Measurements from ENCODE around the gene FOXL3. TPM values are rescaled to one million over a fixed set of nuclear protein-coding genes. Genes with fewer than 3 reads are reported as not detected.

The FOXL3 gene
- total RNA-seq, 1 experiment from 2014 or later = not detected

GRCh38 chr7:284762-285722 lies 4.9 kb upstream of the FOXL3 start:
- Histone ChIP-seq H3K4me1 (ENCODE audit: control insufficient read depth in 1 of 2, insufficient read depth in 2 of 2, low read length in 2 of 2) (no peaks in the 10 kb centered on the region), H3K4me2 (ENCODE audit: low read length) (no peak overlapping the region), H2AFZ (ENCODE audit: low read depth, low read length, poor library complexity, severe bottlenecking) (no peak overlapping the region), H3K9me2 (ENCODE audit: insufficient read depth) (no peaks in the 10 kb centered on the region), H3K27me3 (ENCODE audit: insufficient read depth, low read length) (no peaks in the 10 kb centered on the region), H3K9ac (ENCODE audit: low read length) (no peak overlapping the region), H3K27ac (ENCODE audit: low read depth, low read length) (no peak overlapping the region), H3K79me2 (ENCODE audit: insufficient read depth, low read length) (no peaks in the 10 kb centered on the region), H3K36me3 (ENCODE audit: control insufficient read depth in 1 of 2, insufficient read depth in 2 of 2, low read length in 2 of 2) (no peaks in the 10 kb centered on the region), H3K4me3 (replicated peaks in 1 of 2; ENCODE audit: low read depth in 1 of 2, low read length in 2 of 2) (no peak overlapping the region), H4K20me1 (ENCODE audit: insufficient read depth) (no peaks in the 10 kb centered on the region), H3K9me3 (ENCODE audit: control insufficient read depth in 1 of 2, insufficient read depth in 1 of 2, low read depth in 1 of 2, low read length in 2 of 2) (no peaks in the 10 kb centered on the region)
- ChIA-PET RAD21 (ENCODE audit: low non-redundant PET in 1 of 2, low total read pairs in 2 of 2, uncharacterized antibody in 2 of 2, unreplicated experiment in 2 of 2) (no interaction called here), POLR2A (no interaction called here), CTCF (no interaction called here)
- no peak for DNase-seq (ENCODE audit: low read depth, low spot score)
- TF ChIP-seq CBX3 (IDR thresholded peaks at IDR 0.05; ENCODE audit: low read depth) (no peak), SIN3A (IDR thresholded peaks at IDR 0.05; ENCODE audit: low read depth) (no peak), SRF (IDR thresholded peaks at IDR 0.05; ENCODE audit: low read depth) (no peak), POLR2A (IDR thresholded peaks at IDR 0.05; ENCODE audit: borderline replicate concordance, extremely low read depth, insufficient read depth, insufficient read length) (no peak), FOSL1 (IDR thresholded peaks at IDR 0.05; ENCODE audit: low read depth) (no peak), ELF1 (IDR thresholded peaks at IDR 0.05; ENCODE audit: borderline replicate concordance, low read depth) (no peak)
- ATAC-seq = no peak
- no TSS peak for BruUV-seq (replicated peaks)
- intact Hi-C loops (cut with micrococcal nuclease) = no loop called here

GRCh38 chr7:285731-286130 lies 4.2 kb upstream of the FOXL3 start:
- ChIA-PET CTCF (no interaction called here), POLR2A (no interaction called here), RAD21 (ENCODE audit: low non-redundant PET in 1 of 2, low total read pairs in 2 of 2, uncharacterized antibody in 2 of 2, unreplicated experiment in 2 of 2) (no interaction called here)
- no peak overlapping the region for H3K27ac ChIP-seq (ENCODE audit: low read depth, low read length)
- H3K27me3 ChIP-seq (ENCODE audit: insufficient read depth, low read length) = no peaks in the 10 kb centered on the region
- H3K36me3 ChIP-seq (ENCODE audit: control insufficient read depth in 1 of 2, insufficient read depth in 2 of 2, low read length in 2 of 2) = no peaks in the 10 kb centered on the region
- no TSS peak for BruUV-seq (replicated peaks)
- no peaks in the 10 kb centered on the region; a peak in 1 of 4 replicates for H3K9me3 ChIP-seq (ENCODE audit: control insufficient read depth in 1 of 2, insufficient read depth in 1 of 2, low read depth in 1 of 2, low read length in 2 of 2)
- no peak overlapping the region for H3K4me3 ChIP-seq (replicated peaks in 1 of 2; ENCODE audit: low read depth in 1 of 2, low read length in 2 of 2)
- no peaks in the 10 kb centered on the region for H3K79me2 ChIP-seq (ENCODE audit: insufficient read depth, low read length)
- no peak overlapping the region for H2AFZ ChIP-seq (ENCODE audit: low read depth, low read length, poor library complexity, severe bottlenecking)
- ATAC-seq (no peak), DNase-seq (ENCODE audit: low read depth, low spot score) (no peak)
- H3K4me1 ChIP-seq (ENCODE audit: control insufficient read depth in 1 of 2, insufficient read depth in 2 of 2, low read length in 2 of 2) = no peaks in the 10 kb centered on the region
- no peak overlapping the region for H3K9ac ChIP-seq (ENCODE audit: low read length)
- no peaks in the 10 kb centered on the region for H3K9me2 ChIP-seq (ENCODE audit: insufficient read depth)
- intact Hi-C loops (cut with micrococcal nuclease) = no loop called here
- H4K20me1 ChIP-seq (ENCODE audit: insufficient read depth) = no peaks in the 10 kb centered on the region
- H3K4me2 ChIP-seq (ENCODE audit: low read length) = no peak overlapping the region
- no peak for TF ChIP-seq EZH2 (IDR thresholded peaks at IDR 0.05)
- TF ChIP-seq CEBPB (IDR thresholded peaks at IDR 0.05; ENCODE audit: low read depth) = no peak
- TF ChIP-seq RAD21 (IDR thresholded peaks at IDR 0.05; ENCODE audit: low read depth) = no peak
- no peak for TF ChIP-seq EGR1 (IDR thresholded peaks at IDR 0.05; ENCODE audit: low read depth)
- TF ChIP-seq TCF7L2 (IDR thresholded peaks at IDR 0.05; ENCODE audit: borderline replicate concordance, extremely low read depth, insufficient read depth, insufficient read length) = no peak
- TF ChIP-seq EZH2phosphoT487 (IDR thresholded peaks at IDR 0.05; ENCODE audit: borderline replicate concordance) = no peak
- TF ChIP-seq ZFX (IDR thresholded peaks at IDR 0.05) = no peak
- TF ChIP-seq POLR2A (IDR thresholded peaks at IDR 0.05; ENCODE audit: borderline replicate concordance, extremely low read depth, insufficient read depth, insufficient read length) = no peak
- TF ChIP-seq FOSL1 (IDR thresholded peaks at IDR 0.05; ENCODE audit: low read depth) = no peak
- TF ChIP-seq ZBTB33 (IDR thresholded peaks at IDR 0.05; ENCODE audit: extremely low read depth, insufficient replicate concordance, low read length) = no peak
- TF ChIP-seq ELF1 (IDR thresholded peaks at IDR 0.05; ENCODE audit: borderline replicate concordance, low read depth) = no peak
- no peak for TF ChIP-seq ZNF274 (IDR thresholded peaks at IDR 0.05; ENCODE audit: low read depth, low read length)
- no peak for TF ChIP-seq SP1 (IDR thresholded peaks at IDR 0.05; ENCODE audit: low read depth)
- TF ChIP-seq CTCF (IDR thresholded peaks at IDR 0.05 in 2 of 3, conservative IDR thresholded peaks at IDR 0.05 in 1 of 3; ENCODE audit: borderline replicate concordance in 1 of 3, insufficient read depth in 1 of 3, low read depth in 2 of 3, low read length in 2 of 3) = no peak
